Measurements from ENCODE around the gene IRF8.

DNA sequence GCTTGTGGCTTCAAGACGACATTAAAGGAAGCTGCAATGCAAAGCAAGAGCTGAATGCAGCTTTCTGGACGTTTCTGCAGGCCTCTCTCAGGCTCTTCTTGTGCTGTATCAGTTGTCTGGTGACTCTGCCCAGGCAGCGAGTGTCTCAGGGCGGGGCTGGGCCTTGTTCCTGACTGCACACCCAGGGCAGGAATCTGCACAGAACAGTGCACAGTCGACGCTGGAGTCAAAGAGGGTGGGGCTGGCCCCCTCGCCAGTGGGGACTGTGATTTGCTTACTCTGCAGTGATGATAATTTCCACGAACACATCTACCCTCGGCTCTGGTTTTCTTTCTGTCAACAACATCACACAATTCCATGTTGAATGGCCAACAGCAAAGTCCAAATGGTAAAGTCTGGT is 60.7 kb downstream of the IRF8 start:
- TF ChIP-seq, protein P1, sequence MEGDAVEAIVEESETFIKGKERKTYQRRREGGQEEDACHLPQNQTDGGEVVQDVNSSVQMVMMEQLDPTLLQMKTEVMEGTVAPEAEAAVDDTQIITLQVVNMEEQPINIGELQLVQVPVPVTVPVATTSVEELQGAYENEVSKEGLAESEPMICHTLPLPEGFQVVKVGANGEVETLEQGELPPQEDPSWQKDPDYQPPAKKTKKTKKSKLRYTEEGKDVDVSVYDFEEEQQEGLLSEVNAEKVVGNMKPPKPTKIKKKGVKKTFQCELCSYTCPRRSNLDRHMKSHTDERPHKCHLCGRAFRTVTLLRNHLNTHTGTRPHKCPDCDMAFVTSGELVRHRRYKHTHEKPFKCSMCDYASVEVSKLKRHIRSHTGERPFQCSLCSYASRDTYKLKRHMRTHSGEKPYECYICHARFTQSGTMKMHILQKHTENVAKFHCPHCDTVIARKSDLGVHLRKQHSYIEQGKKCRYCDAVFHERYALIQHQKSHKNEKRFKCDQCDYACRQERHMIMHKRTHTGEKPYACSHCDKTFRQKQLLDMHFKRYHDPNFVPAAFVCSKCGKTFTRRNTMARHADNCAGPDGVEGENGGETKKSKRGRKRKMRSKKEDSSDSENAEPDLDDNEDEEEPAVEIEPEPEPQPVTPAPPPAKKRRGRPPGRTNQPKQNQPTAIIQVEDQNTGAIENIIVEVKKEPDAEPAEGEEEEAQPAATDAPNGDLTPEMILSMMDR (IDR thresholded peaks at IDR 0.05; ENCODE audit: low read depth, low read length, poor library complexity, severe bottlenecking), result no peak
- no peak for TF ChIP-seq EZH2phosphoT487 (IDR thresholded peaks at IDR 0.05; ENCODE audit: borderline replicate concordance, low read length)

Measured in DOHH2 (cell line).